ENCODE measurements around the gene SLC37A1.
A peak's percentile ranks its signal among the peaks of the same experiment; 100 is the strongest.
"Not testable (repeated sequence)": the region's sequence is repeated elsewhere in the genome, so short reads cannot be mapped to it uniquely, and the experiment has no call there.

The SLC37A1 gene

GRCh38 chr21:42513151-42513984 lies at the start of gene SLC37A1:
Gene SLC37A1, plus strand, starts transcription at chr21:42513852. Its CDS starts 4,603 bp downstream, at chr21:42518455.
- DNase-seq: peak in 1 of 2 experiments; percentile 68

- DNase-seq: peak; percentile 81 to 83
These were observed 49.7 kb upstream of the SLC37A1 start for GRCh38 chr21:42463861-42464515.

GRCh38 chr21:42465008-42465802 lies 48.4 kb upstream of the SLC37A1 start:
- no peak for DNase-seq

GRCh38 chr21:42465803-42466127 lies 47.9 kb upstream of the SLC37A1 start:
- DNase-seq: no peak

GRCh38 chr21:42466700-42467099 lies 47.0 kb upstream of the SLC37A1 start:
- no peak for DNase-seq

- peak in 1 of 2 experiments; percentile 75 for DNase-seq
These were observed 46.3 kb upstream of the SLC37A1 start for GRCh38 chr21:42467140-42467983.

GRCh38 chr21:42468491-42469131 lies 45.0 kb upstream of the SLC37A1 start:
- DNase-seq: no peak

GRCh38 chr21:42469272-42469671 lies 44.4 kb upstream of the SLC37A1 start:
- DNase-seq: no peak

GRCh38 chr21:42469726-42470125 lies 43.9 kb upstream of the SLC37A1 start:
- DNase-seq: not testable (repeated sequence)

- DNase-seq: peak in 1 of 2 experiments; percentile 41
These were observed 42.4 kb upstream of the SLC37A1 start for GRCh38 chr21:42471206-42471605.

GRCh38 chr21:42471716-42472330 lies 41.8 kb upstream of the SLC37A1 start:
- DNase-seq: no peak

GRCh38 chr21:42472521-42472920 lies 41.1 kb upstream of the SLC37A1 start:
- DNase-seq: peak; percentile 73 to 77

GRCh38 chr21:42473498-42474042 lies 40.1 kb upstream of the SLC37A1 start:
- DNase-seq: no peak

GRCh38 chr21:42474043-42474831 lies 39.4 kb upstream of the SLC37A1 start:
- DNase-seq: no peak

- DNase-seq: no peak
These were observed 38.6 kb upstream of the SLC37A1 start for GRCh38 chr21:42475036-42475435.

GRCh38 chr21:42475526-42476387 lies 37.9 kb upstream of the SLC37A1 start:
- no peak for DNase-seq

- no peak for DNase-seq
These were observed 37.0 kb upstream of the SLC37A1 start for GRCh38 chr21:42476388-42477331.

GRCh38 chr21:42478504-42478903 lies 35.1 kb upstream of the SLC37A1 start:
- no peak for DNase-seq

Measured in NCI-H526 (cell line).